H1 (cell line): ENCODE results near the gene SV2C. TPM values are rescaled to one million over a fixed set of nuclear protein-coding genes. Genes with fewer than 3 reads are reported as not detected.

ENCODE experiments used
- CTCF ChIA-PET: fragments of 300-600 bp; sonication (Branson Sonifier 250); formaldehyde crosslinking; loops from one replicate; lab custom pipeline; 2021; ENCODE audit not compliant: partially characterized antibody; lab: Charles Lee
- POLR2A ChIA-PET: fragments of 300-600 bp; sonication (Branson Sonifier 250); formaldehyde crosslinking; loops from one replicate; lab custom pipeline; 2021; ENCODE audit warnings: inconsistent platforms; ENCODE audit not compliant: partially characterized antibody; lab: Charles Lee
- DNase-seq, 2 experiments: peaks; one replicate each; pipeline versions ENCODE4 v3.0.0 to v3.0.0-alpha.2; 2010 to 2022; ENCODE audit warnings: low spot score in 2 of 2, low read depth in 1 of 2, mixed read lengths in 1 of 2
- FAIRE-seq: peaks from 2 replicates; lab custom pipeline; 2011; peaks lifted over from hg19 to GRCh38; lab: Jason Lieb, UNC
- H2AFZ ChIP-seq: 2 replicates; pipeline ENCODE4 v1.8.1; 2012; ENCODE audit warnings: low read length, inconsistent platforms
- H2AK5ac ChIP-seq: 2 replicates; pipeline ENCODE4 v1.6.1; 2013; ENCODE audit warnings: low read depth, low read length
- H2BK120ac ChIP-seq: replicated peaks from 2 replicates; pipeline ENCODE3; 2013; ENCODE audit warnings: low read depth, low read length, inconsistent platforms
- H2BK12ac ChIP-seq: 2 replicates; pipeline ENCODE4 v1.6.1; 2013; ENCODE audit warnings: low read depth, low read length
- H2BK15ac ChIP-seq: 2 replicates; pipeline ENCODE4 v1.6.1; 2013; ENCODE audit warnings: low read length
- H2BK20ac ChIP-seq: 2 replicates; pipeline ENCODE4 v1.6.1; 2013; ENCODE audit warnings: low read length
- H2BK5ac ChIP-seq: 2 replicates; pipeline ENCODE4 v1.6.1; 2013; ENCODE audit warnings: low read depth, low read length
- H3K14ac ChIP-seq: 2 replicates; pipeline ENCODE4 v1.6.1; 2013; ENCODE audit warnings: inconsistent platforms; ENCODE audit not compliant: insufficient read length
- H3K18ac ChIP-seq: 2 replicates; pipeline ENCODE4 v1.6.1; 2013; ENCODE audit warnings: low read length; ENCODE audit errors: extremely low read depth
- H3K23ac ChIP-seq: 2 replicates; pipeline ENCODE4 v1.6.1; 2013; ENCODE audit warnings: inconsistent platforms; ENCODE audit not compliant: insufficient read length
- H3K23me2 ChIP-seq: 2 replicates; pipeline ENCODE4 v1.6.1; 2013; ENCODE audit warnings: low read depth, low read length
- H3K27ac ChIP-seq: 2 replicates; pipeline ENCODE4 v1.6.1; 2011; ENCODE audit warnings: low read depth, low read length, inconsistent platforms
- H3K27me3 ChIP-seq, 4 experiments: replicated peaks in 1 of 4; 1 replicate in 1 of 4; 2 replicates in 3 of 4; pipeline versions ENCODE4 v1.6.1 to v1.8.1; 2011 to 2013; ENCODE audit warnings: low read length in 3 of 4, mild to moderate bottlenecking in 3 of 4, inconsistent platforms in 2 of 4, mixed read lengths in 2 of 4, moderate library complexity in 1 of 4; ENCODE audit not compliant: control insufficient read depth in 3 of 4, insufficient read depth in 3 of 4; ENCODE audit errors: extremely low read depth in 1 of 4
- H3K36me3 ChIP-seq, 4 experiments: 2 replicates each; pipeline versions ENCODE4 v1.6.1 to v1.8.1; 2011 to 2013; ENCODE audit warnings: mild to moderate bottlenecking in 4 of 4, low read length in 3 of 4, moderate library complexity in 2 of 4, control low read depth in 1 of 4, inconsistent platforms in 1 of 4; ENCODE audit not compliant: insufficient read depth in 4 of 4, control insufficient read depth in 2 of 4
- H3K4ac ChIP-seq: replicated peaks from 2 replicates; pipeline ENCODE3; 2013; ENCODE audit warnings: low read length, low read depth, mixed read lengths, inconsistent platforms; ENCODE audit not compliant: insufficient read length
- H3K4me1 ChIP-seq, 4 experiments: replicated peaks in 1 of 4; 1 replicate in 1 of 4; 2 replicates in 3 of 4; pipeline versions ENCODE4 v1.6.1 to v1.8.1; 2011 to 2013; ENCODE audit warnings: low read length in 3 of 4, inconsistent platforms in 2 of 4, mixed read lengths in 1 of 4; ENCODE audit not compliant: insufficient read depth in 4 of 4, control insufficient read depth in 3 of 4
- H3K4me2 ChIP-seq, 2 experiments: 2 replicates each; pipeline versions ENCODE4 v1.6.1 to v1.8.1; 2011 to 2013; ENCODE audit warnings: low read depth in 2 of 2, low read length in 2 of 2, control low read depth in 1 of 2, inconsistent platforms in 1 of 2, mild to moderate bottlenecking in 1 of 2; ENCODE audit not compliant: insufficient read depth in 1 of 2
- H3K4me3 ChIP-seq, 4 experiments: fragments of 200-600, 300-600 bp in 1 of 4; sonication (generic), shearing (Covaris generic), sonication (Bioruptor Twin) in 1 of 4; 2 replicates each; pipeline versions ENCODE4 v1.5.1 to v1.8.1; 2011 to 2016; ENCODE audit warnings: low read length in 4 of 4, low read depth in 3 of 4, control low read depth in 2 of 4, inconsistent platforms in 2 of 4, mild to moderate bottlenecking in 2 of 4, mixed read lengths in 1 of 4, moderate library complexity in 1 of 4; ENCODE audit not compliant: insufficient read depth in 2 of 4; ENCODE audit errors: extremely low read depth in 1 of 4
- H3K56ac ChIP-seq: replicated peaks from 2 replicates; pipeline ENCODE3; 2013; ENCODE audit warnings: low read depth, mild to moderate bottlenecking, mixed read lengths, low read length, inconsistent platforms; ENCODE audit not compliant: insufficient read length
- H3K79me1 ChIP-seq: 2 replicates; pipeline ENCODE4 v1.6.1; 2013; ENCODE audit warnings: low read depth, low read length, control low read depth
- H3K79me2 ChIP-seq, 2 experiments: 2 replicates each; pipeline versions ENCODE4 v1.6.1 to v1.8.1; 2012 to 2013; ENCODE audit warnings: low read length in 2 of 2, mild to moderate bottlenecking in 2 of 2, inconsistent platforms in 1 of 2; ENCODE audit not compliant: insufficient read depth in 2 of 2, control insufficient read depth in 1 of 2
- H3K9ac ChIP-seq, 4 experiments: replicated peaks in 1 of 4; 1 replicate in 1 of 4; 2 replicates in 3 of 4; pipeline versions ENCODE4 v1.6.1 to v1.8.1; 2011 to 2013; ENCODE audit warnings: low read depth in 3 of 4, low read length in 3 of 4, control low read depth in 2 of 4, mild to moderate bottlenecking in 2 of 4, moderate library complexity in 2 of 4, inconsistent platforms in 1 of 4; ENCODE audit errors: extremely low read depth in 1 of 4
- H3K9me3 ChIP-seq, 2 experiments: 2 replicates each; pipeline versions ENCODE4 v1.6.1 to v1.8.1; 2012 to 2013; ENCODE audit warnings: mild to moderate bottlenecking in 2 of 2, moderate library complexity in 2 of 2, control low read depth in 1 of 2, inconsistent platforms in 1 of 2, low read depth in 1 of 2, low read length in 1 of 2, mixed read lengths in 1 of 2; ENCODE audit not compliant: insufficient read depth in 2 of 2
- H4K20me1 ChIP-seq, 2 experiments: replicated peaks in 1 of 2; 2 replicates each; pipeline versions ENCODE3 to v1.8.1; 2011 to 2013; ENCODE audit warnings: inconsistent platforms in 2 of 2, low read length in 2 of 2, mild to moderate bottlenecking in 1 of 2; ENCODE audit not compliant: insufficient read depth in 2 of 2, control insufficient read depth in 1 of 2
- H4K5ac ChIP-seq: 2 replicates; pipeline ENCODE4 v1.6.1; 2013; ENCODE audit warnings: low read length, low read depth, mixed read lengths, inconsistent platforms; ENCODE audit not compliant: insufficient read length
- H4K8ac ChIP-seq: 2 replicates; pipeline ENCODE4 v1.8.0; 2013; ENCODE audit warnings: mild to moderate bottlenecking, moderate library complexity, low read length, inconsistent platforms; ENCODE audit not compliant: insufficient read depth; ENCODE audit errors: extremely low read depth
- H4K91ac ChIP-seq: replicated peaks from 2 replicates; pipeline ENCODE3; 2013; ENCODE audit warnings: low read length, mixed read lengths, inconsistent platforms; ENCODE audit not compliant: insufficient read length
- BRCA1 ChIP-seq: IDR thresholded peaks from 2 replicates; pipeline ENCODE4 v1.6.1; 2012; ENCODE audit warnings: low read depth, low read length, improper control_type of control experiment
- CBX8 ChIP-seq: fragments of 300-800, 300-1000 bp; sonication (generic); IDR thresholded peaks from 2 replicates; pipeline ENCODE4 v1.7.1; 2016; ENCODE audit warnings: low read depth, low read length, borderline replicate concordance
- JUND ChIP-seq: IDR thresholded peaks from 2 replicates; pipeline ENCODE4 v1.6.1; 2011; ENCODE audit warnings: mild to moderate bottlenecking, improper control_type of control experiment, low read length
- KDM5A ChIP-seq: fragments of 200-600 bp; IDR thresholded peaks from 2 replicates; pipeline ENCODE4 v1.7.1; 2012; ENCODE audit warnings: mild to moderate bottlenecking, low read length, inconsistent platforms, mixed read lengths
- POLR2A ChIP-seq, 2 experiments: IDR thresholded peaks; 1 replicate in 1 of 2; 2 replicates in 1 of 2; pipeline ENCODE4 v1.6.1; 2011; ENCODE audit warnings: low read depth in 2 of 2, low read length in 2 of 2, mild to moderate bottlenecking in 2 of 2; ENCODE audit errors: control extremely low read depth in 1 of 2
- SRF ChIP-seq: IDR thresholded peaks from 2 replicates; pipeline ENCODE4 v1.6.1; 2011; ENCODE audit warnings: mild to moderate bottlenecking, low read depth, low read length, moderate library complexity
- WGBS, 2 experiments: shearing (Covaris generic) in 1 of 2; methylation state at CpG; one replicate each; pipeline versions ENCODE4 v1.1.6 to v1.1.7; 2013 to 2015; ENCODE audit warnings: low lambda C conversion rate in 2 of 2, mixed read lengths in 2 of 2, inconsistent platforms in 1 of 2, low coverage in 1 of 2, missing lambda C conversion rate in 1 of 2; ENCODE audit not compliant: insufficient replicate concordance in 2 of 2, insufficient coverage in 1 of 2, insufficient read length in 1 of 2; ENCODE audit errors: extremely low coverage in 1 of 2, missing lambda C conversion rate in 1 of 2; 5-methylcytosine and 5-hydroxymethylcytosine counted together
- polyA plus RNA-seq, 7 experiments: library from polyadenylated mRNA; depleted of rRNA in 3 of 7; stranded (reverse) in 5 of 7; unstranded in 2 of 7; fragments of >200 nt in 5 of 7; fragments of 200-250 nt in 2 of 7; gene quantifications; 1 replicate in 5 of 7; 2 replicates in 1 of 7; 4 replicates in 1 of 7; pipeline versions ENCODE4 v1.2.1 to v1.2.3, GENCODE V29; 2011 to 2013; ENCODE audit warnings: missing spikeins in 2 of 7, mixed read lengths in 2 of 7
- total RNA-seq: library from RNA; stranded (reverse); fragmentation: NEBNext Ultra II Directional; extraction: Animal tissue kit (Norgen Biotek cat#: 25700); gene quantifications from 2 replicates; pipeline ENCODE4 v1.2.1, GENCODE V29; 2021

Gene SV2C
- total and polyA plus RNA-seq, 2 of the 8 experiments (the other 6 are each of a cell fraction or from before 2014, with no cell fraction given): 0.08 to 0.24 TPM

GRCh38 chr5:76278261-76278789 lies 195.1 kb downstream of the SV2C start:
- Histone ChIP-seq H4K91ac (no peak overlapping the region), H2BK15ac (no peak overlapping the region), H2BK12ac (no peak overlapping the region), H2BK20ac (no peak overlapping the region), H3K27me3 (no peaks in the 10 kb centered on the region), H4K8ac (no peak overlapping the region), H3K36me3 (no peaks in the 10 kb centered on the region), H3K56ac (no peak overlapping the region), H3K4ac (no peak overlapping the region), H3K27ac (no peak overlapping the region), H4K20me1 (no peaks in the 10 kb centered on the region), H3K4me1 (no peaks in the 10 kb centered on the region), H3K18ac (no peak overlapping the region), H3K14ac (no peak overlapping the region), H3K79me2 (no peaks in the 10 kb centered on the region), H2AFZ (no peak overlapping the region), H3K4me3 (no peak overlapping the region), H2BK120ac (no peak overlapping the region), H4K5ac (no peak overlapping the region), H3K4me2 (no peak overlapping the region), H2AK5ac (no peak overlapping the region), H3K23ac (no peak overlapping the region), H3K9ac (no peak overlapping the region), H2BK5ac (no peak overlapping the region), H3K79me1 (no peaks in the 10 kb centered on the region), H3K23me2 (no peaks in the 10 kb centered on the region), H3K9me3 (no peaks in the 10 kb centered on the region)
- DNase-seq (no peak), FAIRE-seq (no peak)
- ChIA-PET CTCF (interaction anchor here (0.6 kb wide), 1 partner anchor 620 kb away, joined by 3 read pairs; no protein-coding TSS in a partner anchor), POLR2A (no interaction called here)
- 93% methylated on average over 5 of the region's 5 CpGs; no CpG with 5 or more reads in 1 of the 2 experiments for WGBS, 2 experiments
- TF ChIP-seq POLR2A (IDR thresholded peaks at IDR 0.05; ENCODE audit: control extremely low read depth in 1 of 2, low read depth in 2 of 2, low read length in 2 of 2) (no peak), SRF (no peak), KDM5A (no peak), CBX8 (no peak), BRCA1 (no peak), JUND (no peak)
